SK-N-MC (cell line): ENCODE measurements around the gene KCNJ5.

Experiments
- EZH2 ChIP-seq: fragments of 200-600 bp; sonication (generic); IDR thresholded peaks from one replicate; pipeline ENCODE4 v1.6.1; 2017; ENCODE audit warnings: antibody characterized with exemption
- FOXP2 ChIP-seq: optimal IDR thresholded peaks from 2 replicates; pipeline ENCODE3; 2011; ENCODE audit warnings: mild to moderate bottlenecking, moderate library complexity; ENCODE audit not compliant: insufficient read depth; ENCODE audit errors: extremely low read length, control extremely low read depth
- POLR2AphosphoS5 ChIP-seq: IDR thresholded peaks from 2 replicates; pipeline ENCODE4 v1.6.1; 2012; ENCODE audit warnings: mild to moderate bottlenecking, low read depth, low read length, borderline replicate concordance

DNA sequence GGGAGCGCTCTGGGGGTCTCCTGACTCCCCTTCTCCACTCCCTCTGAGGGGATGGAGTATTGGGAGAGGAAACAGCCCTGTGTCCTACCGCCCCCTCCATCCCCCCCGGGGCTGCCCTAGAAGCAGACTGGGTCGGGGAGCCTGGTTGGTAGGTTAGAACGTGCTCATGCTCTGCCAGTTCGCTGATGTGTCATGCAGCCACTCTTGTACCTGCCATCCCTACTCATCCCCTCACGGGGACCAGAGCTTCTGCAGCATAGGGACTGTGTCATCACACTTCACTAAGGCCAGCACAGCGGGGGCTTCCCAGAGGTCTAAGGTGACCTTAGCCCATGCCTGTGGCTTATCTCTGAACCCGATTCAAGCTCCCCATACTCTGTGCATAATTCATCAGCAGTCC is 28.8 kb upstream of the KCNJ5 start:
- TF ChIP-seq POLR2AphosphoS5 (no peak), EZH2 (no peak), FOXP2 (no peak)
